DND-41 (cell line): Measurements from ENCODE around the gene IL1B.

Experiments used
- EZH2 ChIP-seq: IDR thresholded peaks from 3 replicates; pipeline ENCODE4 v1.6.1; 2012; ENCODE audit warnings: borderline replicate concordance, low read depth, mild to moderate bottlenecking, moderate library complexity, low read length, inconsistent platforms; ENCODE audit not compliant: severe bottlenecking
- TF ChIP-seq, protein P1 (sequence below): IDR thresholded peaks from 2 replicates; pipeline ENCODE4 v1.5.1; 2012; ENCODE audit warnings: borderline replicate concordance, low read length, moderate library complexity, mild to moderate bottlenecking; ENCODE audit not compliant: poor library complexity, severe bottlenecking; ENCODE audit errors: extremely low read depth

DNA sequence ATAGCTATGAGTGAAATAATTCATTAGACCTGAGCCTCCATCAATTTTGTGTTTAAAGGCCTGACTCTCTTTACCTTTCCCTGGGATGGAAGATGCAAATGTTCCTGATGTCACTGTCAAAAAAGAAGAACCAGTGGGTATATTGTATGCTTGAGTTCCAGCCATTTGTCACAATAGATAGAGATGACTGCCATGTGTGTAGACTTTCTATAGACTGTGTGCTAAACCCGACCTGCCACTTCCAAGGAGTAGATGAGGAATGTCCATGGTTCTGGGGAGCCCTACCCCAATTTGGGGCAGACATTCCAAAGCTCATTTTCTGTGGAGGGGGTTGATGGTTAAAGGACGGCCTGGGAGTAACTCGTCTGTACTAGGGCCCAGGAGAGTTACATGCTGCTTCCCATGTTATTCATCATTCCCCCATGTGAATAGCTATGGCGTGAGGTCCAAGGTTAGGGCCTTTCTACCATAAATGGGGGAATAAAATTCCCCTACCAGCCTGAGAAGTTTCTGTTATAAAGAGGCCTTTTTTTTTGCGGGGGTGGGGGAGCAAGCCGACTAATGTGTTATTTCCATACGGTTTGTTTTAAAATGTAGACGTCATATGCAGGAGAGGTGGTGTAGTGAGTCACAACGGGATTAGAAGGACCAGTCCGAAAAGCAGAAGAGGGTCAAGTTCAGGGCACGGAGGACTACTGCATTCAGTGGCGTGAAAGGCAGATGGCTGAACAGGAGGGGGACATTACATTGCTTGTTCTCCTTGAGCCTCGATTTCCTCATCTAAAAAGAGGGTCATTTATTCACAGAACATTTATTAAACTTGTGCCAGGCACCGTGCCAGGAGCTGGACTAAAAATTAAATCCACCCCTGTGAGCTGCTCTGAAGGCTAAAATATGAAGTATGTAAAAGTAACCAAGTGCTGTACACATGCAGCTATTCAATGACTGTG lies 24.0 kb downstream of the IL1B start:
- TF ChIP-seq, protein P1, sequence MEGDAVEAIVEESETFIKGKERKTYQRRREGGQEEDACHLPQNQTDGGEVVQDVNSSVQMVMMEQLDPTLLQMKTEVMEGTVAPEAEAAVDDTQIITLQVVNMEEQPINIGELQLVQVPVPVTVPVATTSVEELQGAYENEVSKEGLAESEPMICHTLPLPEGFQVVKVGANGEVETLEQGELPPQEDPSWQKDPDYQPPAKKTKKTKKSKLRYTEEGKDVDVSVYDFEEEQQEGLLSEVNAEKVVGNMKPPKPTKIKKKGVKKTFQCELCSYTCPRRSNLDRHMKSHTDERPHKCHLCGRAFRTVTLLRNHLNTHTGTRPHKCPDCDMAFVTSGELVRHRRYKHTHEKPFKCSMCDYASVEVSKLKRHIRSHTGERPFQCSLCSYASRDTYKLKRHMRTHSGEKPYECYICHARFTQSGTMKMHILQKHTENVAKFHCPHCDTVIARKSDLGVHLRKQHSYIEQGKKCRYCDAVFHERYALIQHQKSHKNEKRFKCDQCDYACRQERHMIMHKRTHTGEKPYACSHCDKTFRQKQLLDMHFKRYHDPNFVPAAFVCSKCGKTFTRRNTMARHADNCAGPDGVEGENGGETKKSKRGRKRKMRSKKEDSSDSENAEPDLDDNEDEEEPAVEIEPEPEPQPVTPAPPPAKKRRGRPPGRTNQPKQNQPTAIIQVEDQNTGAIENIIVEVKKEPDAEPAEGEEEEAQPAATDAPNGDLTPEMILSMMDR: no peak
- TF ChIP-seq EZH2: no peak
